GM12878 (cell line): ENCODE results near the gene MRGPRF. TPM values are rescaled to one million over a fixed set of nuclear protein-coding genes. Genes with fewer than 3 reads are reported as not detected.

Experiments used
- ATAC-seq: fragments of 200-7000 bp; cut with Tn5 transposase; 3 replicates; pipeline ENCODE4 v1.9.1; 2020; ENCODE audit warnings: mild to moderate bottlenecking, moderate library complexity
- BruUV-seq: library from RNA; stranded (reverse); fragments of 400-500 nt; replicated peaks from 2 replicates; lab custom pipeline; 2021; lab: Mats Ljungman, UMichigan
- CTCF ChIA-PET: fragments of 300-600 bp; sonication (Branson Sonifier 250); formaldehyde crosslinking; extraction: SDS; loops from one replicate; lab custom pipeline; 2021; ENCODE audit warnings: inconsistent platforms; lab: Yijun Ruan, JAX
- POLR2A ChIA-PET: fragments of 350-600 bp; formaldehyde crosslinking; extraction: SDS; loops from one replicate; lab custom pipeline; 2021; ENCODE audit warnings: inconsistent platforms; lab: Charles Lee
- RAD21 ChIA-PET: fragments of 300-600 bp; sonication (Branson Sonifier 250); formaldehyde crosslinking; loops from one replicate; lab custom pipeline; 2023; ENCODE audit warnings: antibody characterized with exemption; ENCODE audit not compliant: unreplicated experiment; lab: Charles Lee
- SMC1A ChIA-PET: fragments of 300-600 bp; sonication (Branson Sonifier 250); formaldehyde crosslinking; loops from one replicate; lab custom pipeline; 2023; ENCODE audit not compliant: unreplicated experiment, uncharacterized antibody; lab: Charles Lee
- DNase-seq: peaks from one replicate; pipeline ENCODE4 v3.0.0-alpha.2; 2011; ENCODE audit warnings: low read depth, low spot score
- FAIRE-seq: peaks from 3 replicates; lab custom pipeline; 2011; peaks lifted over from hg19 to GRCh38; lab: Jason Lieb, UNC
- H2AFZ ChIP-seq: 2 replicates; pipeline ENCODE4 v1.6.0; 2011; ENCODE audit warnings: low read depth, low read length, control low read depth; ENCODE audit not compliant: control insufficient read depth
- H3K27ac ChIP-seq: 2 replicates; pipeline ENCODE4 v1.5.1; 2011; ENCODE audit warnings: control low read depth; ENCODE audit not compliant: control insufficient read depth, insufficient read depth
- H3K27me3 ChIP-seq, 2 experiments: replicated peaks in 1 of 2; 2 replicates each; pipeline versions ENCODE4 v1.6.0 to v1.6.1; 2011; ENCODE audit warnings: low read length in 1 of 2; ENCODE audit not compliant: control insufficient read depth in 2 of 2, insufficient read depth in 2 of 2
- H3K36me3 ChIP-seq, 2 experiments: 2 replicates each; pipeline ENCODE4 v1.5.1; 2011; ENCODE audit warnings: low read length in 1 of 2; ENCODE audit not compliant: control insufficient read depth in 2 of 2, insufficient read depth in 2 of 2
- H3K4me1 ChIP-seq: 2 replicates; pipeline ENCODE4 v1.6.1; 2011; ENCODE audit warnings: mild to moderate bottlenecking, low read length, moderate library complexity, mixed read lengths; ENCODE audit not compliant: control insufficient read depth, insufficient read depth
- H3K4me2 ChIP-seq: 2 replicates; pipeline ENCODE4 v1.6.0; 2011; ENCODE audit warnings: control low read depth; ENCODE audit not compliant: control insufficient read depth, insufficient read depth
- H3K4me3 ChIP-seq: fragments of 200-600 bp; sonication (generic); 2 replicates; pipeline ENCODE4 v1.5.1; 2016
- H3K79me2 ChIP-seq: 2 replicates; pipeline ENCODE4 v1.6.0; 2011; ENCODE audit warnings: low read length; ENCODE audit not compliant: control insufficient read depth, insufficient read depth
- H3K9ac ChIP-seq: 2 replicates; pipeline ENCODE4 v1.8.0; 2011; ENCODE audit warnings: low read length, control low read depth, mixed read lengths; ENCODE audit not compliant: control insufficient read depth, insufficient read depth
- H3K9me3 ChIP-seq: replicated peaks from 3 replicates; pipeline ENCODE4 v1.5.1; 2011; ENCODE audit warnings: mild to moderate bottlenecking, low read length; ENCODE audit not compliant: control insufficient read depth, insufficient read depth
- H4K20me1 ChIP-seq: 2 replicates; pipeline ENCODE4 v1.6.0; 2011; ENCODE audit not compliant: control insufficient read depth, insufficient read depth
- ATF2 ChIP-seq: IDR thresholded peaks from 2 replicates; pipeline ENCODE4 v1.6.1; 2012; ENCODE audit warnings: low read length, inconsistent platforms
- ATF7 ChIP-seq: fragments of 450-650 bp; IDR thresholded peaks from 2 replicates; pipeline ENCODE4 v1.6.1; 2016; ENCODE audit warnings: low read depth, mild to moderate bottlenecking
- CBX3 ChIP-seq: fragments of 200-600 bp; sonication (generic); IDR thresholded peaks from 2 replicates; pipeline ENCODE4 v1.6.1; 2016; ENCODE audit warnings: low read depth, borderline replicate concordance
- CREM ChIP-seq: IDR thresholded peaks from 2 replicates; pipeline ENCODE4 v1.6.1; 2014; ENCODE audit warnings: antibody characterized with exemption, low read depth
- CTCF ChIP-seq, 3 experiments: IDR thresholded peaks in 2 of 3; conservative IDR thresholded peaks in 1 of 3; 2 replicates each; pipeline ENCODE4 v1.5.1; 2011; ENCODE audit warnings: low read depth in 3 of 3, low read length in 3 of 3, mild to moderate bottlenecking in 3 of 3, control low read depth in 2 of 3, moderate library complexity in 2 of 3, inconsistent platforms in 1 of 3, mixed read lengths in 1 of 3; ENCODE audit not compliant: control insufficient read depth in 2 of 3, insufficient read depth in 1 of 3; ENCODE audit errors: extremely low read depth in 1 of 3
- E2F4 ChIP-seq: IDR thresholded peaks from 2 replicates; pipeline ENCODE4 v1.6.1; 2012; ENCODE audit warnings: low read depth, low read length, improper control_type of control experiment
- EED ChIP-seq: sonication (generic); IDR thresholded peaks from 2 replicates; pipeline ENCODE4 v1.6.1; 2016; ENCODE audit warnings: antibody characterized with exemption, low read depth
- FOS ChIP-seq: IDR thresholded peaks from 3 replicates; pipeline ENCODE4 v1.6.1; 2011; ENCODE audit warnings: borderline replicate concordance; ENCODE audit not compliant: insufficient read length; ENCODE audit errors: extremely low read depth
- KLF5 ChIP-seq: fragments of 450-650 bp; IDR thresholded peaks from 2 replicates; pipeline ENCODE4 v1.6.1; 2014; ENCODE audit warnings: mild to moderate bottlenecking; ENCODE audit not compliant: partially characterized antibody
- NR2F1 ChIP-seq: fragments of 450-650 bp; conservative IDR thresholded peaks from 2 replicates; pipeline ENCODE4 v1.6.1; 2017; ENCODE audit warnings: mild to moderate bottlenecking
- NRF1 ChIP-seq: conservative IDR thresholded peaks from 2 replicates; pipeline ENCODE4 v1.6.1; 2011; ENCODE audit warnings: mild to moderate bottlenecking, low read depth, low read length, improper control_type of control experiment
- RFX5 ChIP-seq: IDR thresholded peaks from 2 replicates; pipeline ENCODE4 v1.6.1; 2011; ENCODE audit warnings: low read depth, low read length, improper control_type of control experiment
- TCF7 ChIP-seq: IDR thresholded peaks from 2 replicates; pipeline ENCODE4 v1.6.1; 2014; ENCODE audit warnings: antibody characterized with exemption, borderline replicate concordance
- USF2 ChIP-seq: IDR thresholded peaks from 2 replicates; pipeline ENCODE4 v1.6.1; 2011; ENCODE audit warnings: low read depth, low read length, improper control_type of control experiment, borderline replicate concordance
- ZBED1 ChIP-seq: IDR thresholded peaks from 2 replicates; pipeline ENCODE4 v1.6.1; 2016; ENCODE audit warnings: borderline replicate concordance
- ZNF384 ChIP-seq: IDR thresholded peaks from 2 replicates; pipeline ENCODE4 v1.6.1; 2012; ENCODE audit warnings: low read depth, mild to moderate bottlenecking, low read length, improper control_type of control experiment, borderline replicate concordance
- ZZZ3 ChIP-seq: IDR thresholded peaks from 2 replicates; pipeline ENCODE4 v1.6.1; 2011; ENCODE audit warnings: low read depth; ENCODE audit not compliant: control insufficient read depth, insufficient read length
- WGBS: methylation state at CpG from one replicate; pipeline ENCODE4 v1.1.6; 2016; ENCODE audit warnings: low lambda C conversion rate; ENCODE audit not compliant: insufficient replicate concordance, insufficient coverage; ENCODE audit errors: missing lambda C conversion rate; 5-methylcytosine and 5-hydroxymethylcytosine counted together
- in situ Hi-C: fragments of 300-500 bp; cut with MboI; formaldehyde crosslinking; loops from 9 replicates; pipeline ENCODE4 v1.14.3; 2018; ENCODE audit warnings: mixed read lengths
- intact Hi-C: fragments of 100-400 bp; cut with micrococcal nuclease; formaldehyde crosslinking; loops from one replicate; pipeline ENCODE4 v1.14.2; 2022; ENCODE audit not compliant: unreplicated experiment
- polyA plus RNA-seq, 11 experiments: library from polyadenylated mRNA; depleted of rRNA in 4 of 11; unstranded in 6 of 11; stranded (reverse) in 5 of 11; fragments of >200 nt; fragmentation: Nextera tagmentation in 4 of 11; fragmentation: Illumina TruSeq in 1 of 11; extraction: Ambion mirVana in 4 of 11; extraction: Trizol in 1 of 11; gene quantifications; 1 replicate in 1 of 11; 2 replicates in 10 of 11; pipeline versions ENCODE4 v1.2.1 to v1.2.3, GENCODE V29; 2011 to 2016; ENCODE audit warnings: inconsistent platforms in 2 of 11, missing spikeins in 2 of 11, low read depth in 1 of 11
- total RNA-seq, 4 experiments: library from RNA; depleted of rRNA in 3 of 4; stranded (reverse); fragments of >200 nt in 3 of 4; fragmentation: Illumina TruSeq in 1 of 4; extraction: Trizol in 1 of 4; gene quantifications; 2 replicates each; pipeline versions ENCODE4 v1.2.1 to v1.2.3, GENCODE V29; 2013 to 2021

The MRGPRF gene
- total and polyA plus RNA-seq, 10 of the 15 experiments (the other 5 are each of a cell fraction or from before 2014, with no cell fraction given) = not detected

- no peak overlapping the region for H3K4me3 ChIP-seq
- in situ Hi-C loops = no loop called here
- 55% methylated on average over 17 of the region's 21 CpGs for WGBS
- POLR2A ChIA-PET = interaction anchor here (1.1 kb wide), 1 partner anchor 20 kb away, joined by 3 read pairs; no protein-coding TSS in a partner anchor
- SMC1A ChIA-PET = no interaction called here
- H3K36me3 ChIP-seq = no peaks in the 10 kb centered on the region
- H4K20me1 ChIP-seq = no peaks in the 10 kb centered on the region
- H3K79me2 ChIP-seq = no peaks in the 10 kb centered on the region
- H3K4me2 ChIP-seq = no peak overlapping the region
- no peaks in the 10 kb centered on the region for H3K9me3 ChIP-seq
- no peak overlapping the region for H2AFZ ChIP-seq
- no peaks in the 10 kb centered on the region for H3K4me1 ChIP-seq
- H3K27ac ChIP-seq = no peak overlapping the region
- no peak for DNase-seq
- TF ChIP-seq ZBED1 = no peak
- no peak for TF ChIP-seq RFX5
- no peak for TF ChIP-seq EED
- no peak for TF ChIP-seq NRF1
- no peak for TF ChIP-seq KLF5
- no peak for TF ChIP-seq NR2F1
- TF ChIP-seq ATF7 = no peak
- no peak for TF ChIP-seq ZZZ3
- no peak for TF ChIP-seq E2F4
- no peak for TF ChIP-seq CREM
- no peak for TF ChIP-seq CTCF (IDR thresholded peaks at IDR 0.05 in 2 of 3, conservative IDR thresholded peaks at IDR 0.05 in 1 of 3; ENCODE audit: control insufficient read depth in 2 of 3, extremely low read depth in 1 of 3, insufficient read depth in 1 of 3, low read depth in 3 of 3, low read length in 3 of 3)
- no peak for TF ChIP-seq CBX3
- TF ChIP-seq ZNF384 = no peak
- no peak for TF ChIP-seq FOS
- no peak for TF ChIP-seq ATF2
- TF ChIP-seq USF2 = no peak
- no peak for TF ChIP-seq TCF7
- H3K9ac ChIP-seq = no peak overlapping the region
- CTCF ChIA-PET = no interaction called here
- peaks cover 0 to 2% of the 10 kb centered on the region in 2 experiments; a peak in 3 of 4 replicates for H3K27me3 ChIP-seq
- no peak for ATAC-seq
- BruUV-seq = no TSS peak
- intact Hi-C loops = no loop called here
- RAD21 ChIA-PET = interaction anchor here (0.5 to 0.6 kb wide), 2 partner anchors 573 to 631 kb away, joined by 3 to 5 read pairs; no protein-coding TSS in a partner anchor
- no peak for FAIRE-seq
These were observed 22.3 kb upstream of the MRGPRF start for GRCh38 chr11:69035150-69035945.
